MCF 10A (cell line): ENCODE results near the gene ACSL3. TPM values are rescaled to one million over a fixed set of nuclear protein-coding genes. Genes with fewer than 3 reads are reported as not detected.
"Not testable (repeated sequence)": the region's sequence is repeated elsewhere in the genome, so short reads cannot be mapped to it uniquely, and the experiment has no call there.

ENCODE experiments used
- BruUV-seq: library from RNA; stranded (reverse); fragments of 400-500 nt; replicated peaks from 2 replicates; lab custom pipeline; 2021; lab: Mats Ljungman, UMichigan
- CTCF ChIA-PET: fragments of 300-600 bp; sonication (Branson Sonifier 250); formaldehyde crosslinking; extraction: SDS; loops from one replicate; lab custom pipeline; 2021; ENCODE audit warnings: antibody characterized with exemption, inconsistent platforms; lab: Yijun Ruan, JAX
- POLR2A ChIA-PET: fragments of 300-600, 350-650 bp; sonication (Branson Sonifier 250); formaldehyde crosslinking; extraction: SDS; loops from one replicate; lab custom pipeline; 2020; ENCODE audit warnings: antibody characterized with exemption, inconsistent platforms; lab: Yijun Ruan, JAX
- DNase-seq: peaks from one replicate; pipeline ENCODE4 v3.0.0-alpha.2; 2018; ENCODE audit not compliant: unreplicated experiment
- H3K27ac Mint-ChIP-seq: one replicate; pipeline ENCODE4 v1.8.0; 2022; ENCODE audit warnings: mild to moderate bottlenecking, low read depth, mixed read lengths; ENCODE audit not compliant: unreplicated experiment
- H3K27me3 Mint-ChIP-seq: one replicate; pipeline ENCODE4 v1.8.0; 2022; ENCODE audit warnings: mixed read lengths; ENCODE audit not compliant: insufficient read depth, unreplicated experiment
- H3K36me3 Mint-ChIP-seq: one replicate; pipeline ENCODE4 v1.8.0; 2022; ENCODE audit warnings: mild to moderate bottlenecking, moderate library complexity, mixed read lengths; ENCODE audit not compliant: insufficient read depth, unreplicated experiment
- H3K4me1 Mint-ChIP-seq: one replicate; pipeline ENCODE4 v1.8.0; 2022; ENCODE audit warnings: mixed read lengths; ENCODE audit not compliant: insufficient read depth, unreplicated experiment
- H3K4me3 Mint-ChIP-seq: one replicate; pipeline ENCODE4 v1.8.0; 2022; ENCODE audit warnings: mild to moderate bottlenecking, moderate library complexity, mixed read lengths; ENCODE audit not compliant: unreplicated experiment
- H3K9me3 Mint-ChIP-seq: one replicate; pipeline ENCODE4 v1.8.0; 2022; ENCODE audit warnings: mixed read lengths; ENCODE audit not compliant: unreplicated experiment
- CTCF ChIP-seq: fragments of 200-600 bp; IDR thresholded peaks from one replicate; pipeline ENCODE4 v1.8.0; 2022; ENCODE audit warnings: antibody characterized with exemption, mild to moderate bottlenecking; ENCODE audit not compliant: unreplicated experiment
- intact Hi-C: fragments of 100-400 bp; cut with micrococcal nuclease; formaldehyde crosslinking; loops from 2 replicates; pipeline ENCODE4 v1.14.1; 2022
- total RNA-seq: library from RNA; stranded (reverse); gene quantifications from 2 replicates; pipeline ENCODE4 v1.2.3, GENCODE V29; 2022

ACSL3 gene
- total RNA-seq, 1 experiment from 2014 or later: 183 TPM

- DNase-seq: no peak
- CTCF ChIA-PET: interaction anchor here (0.7 to 2.3 kb wide), 12 partner anchors 10 to 881 kb away, joined by 3 to 13 read pairs (median 4); no protein-coding TSS in a partner anchor
- Mint-ChIP-seq H3K27me3 (no peaks in the 10 kb centered on the region), H3K4me1 (peaks cover 36% of the 10 kb centered on the region), H3K36me3 (peaks cover 72% of the 10 kb centered on the region), H3K27ac (no peak overlapping the region), H3K9me3 (no peaks in the 10 kb centered on the region), H3K4me3 (no peak overlapping the region)
- BruUV-seq: no TSS peak
- intact Hi-C loops: no loop called here
- POLR2A ChIA-PET: interaction anchor here (0.9 to 1.3 kb wide), 2 partner anchors 57 to 81 kb away, joined by 3 to 4 read pairs; no protein-coding TSS in a partner anchor
- no peak for TF ChIP-seq CTCF
Observed at GRCh38 chr2:222916229-222917197, 55.7 kb downstream of the ACSL3 start.

- H3K27me3 Mint-ChIP-seq, CTCF ChIA-PET, H3K9me3 Mint-ChIP-seq, H3K27ac Mint-ChIP-seq, POLR2A ChIA-PET, DNase-seq, intact Hi-C loops, BruUV-seq, H3K4me3 Mint-ChIP-seq: not testable (repeated sequence)
- H3K4me1 Mint-ChIP-seq: peaks cover 29% of the 10 kb centered on the region
- peaks cover 71% of the 10 kb centered on the region for H3K36me3 Mint-ChIP-seq
Observed at GRCh38 chr2:222917212-222917611, 56.4 kb downstream of the ACSL3 start.

GRCh38 chr2:222919841-222920526 lies 59.1 kb downstream of the ACSL3 start:
- intact Hi-C loops: no loop called here
- no peaks in the 10 kb centered on the region for H3K27me3 Mint-ChIP-seq
- POLR2A ChIA-PET: interaction anchor here (0.9 kb wide), 1 partner anchor 212 kb away, joined by 3 read pairs; no protein-coding TSS in a partner anchor
- CTCF ChIA-PET: interaction anchor here (0.5 to 0.7 kb wide), 4 partner anchors 164 to 305 kb away, joined by 3 to 4 read pairs (median 3); no protein-coding TSS in a partner anchor
- H3K4me1 Mint-ChIP-seq: peaks cover 22% of the 10 kb centered on the region
- no peak overlapping the region for H3K4me3 Mint-ChIP-seq
- no peaks in the 10 kb centered on the region for H3K9me3 Mint-ChIP-seq
- peak; percentile 60 for DNase-seq
- BruUV-seq: no TSS peak
- peaks cover 87% of the 10 kb centered on the region for H3K36me3 Mint-ChIP-seq
- no peak overlapping the region for H3K27ac Mint-ChIP-seq
- no peak for TF ChIP-seq CTCF

GRCh38 chr2:222920657-222921186 lies 59.9 kb downstream of the ACSL3 start:
- no peak for TF ChIP-seq CTCF
- BruUV-seq: no TSS peak
- no peaks in the 10 kb centered on the region for H3K27me3 Mint-ChIP-seq
- peak overlapping the region; percentile 14 for H3K27ac Mint-ChIP-seq
- no peak for DNase-seq
- no peak overlapping the region for H3K4me3 Mint-ChIP-seq
- H3K9me3 Mint-ChIP-seq: no peaks in the 10 kb centered on the region
- peaks cover 88% of the 10 kb centered on the region for H3K36me3 Mint-ChIP-seq
- POLR2A ChIA-PET: interaction anchor here (0.9 to 1.5 kb wide), 2 partner anchors 11 to 213 kb away, joined by 3 read pairs; no protein-coding TSS in a partner anchor
- H3K4me1 Mint-ChIP-seq: peaks cover 17% of the 10 kb centered on the region
- CTCF ChIA-PET: interaction anchor here (0.6 kb wide), 1 partner anchor 123 kb away, joined by 3 read pairs; no protein-coding TSS in a partner anchor
- intact Hi-C loops: no loop called here
